ENCODE results near the gene ABHD10.

GRCh38 chr3:112019716-112020115 is 40.9 kb downstream of the ABHD10 start:
- TF ChIP-seq SUPT20H (IDR thresholded peaks at IDR 0.05; ENCODE audit: borderline replicate concordance, control insufficient read depth, low read depth, low read length): no peak
- TF ChIP-seq CTCF (IDR thresholded peaks at IDR 0.05 in 2 of 3, conservative IDR thresholded peaks at IDR 0.05 in 1 of 3; ENCODE audit: control insufficient read depth in 2 of 3, extremely low read depth in 1 of 3, insufficient read depth in 1 of 3, low read depth in 3 of 3, low read length in 3 of 3): no peak
- TF ChIP-seq EZH2 (IDR thresholded peaks at IDR 0.05; ENCODE audit: borderline replicate concordance, control insufficient read depth, low read depth, low read length): no peak
- TF ChIP-seq REST (IDR thresholded peaks at IDR 0.05; ENCODE audit: low read depth, low read length): no peak
- no peak for TF ChIP-seq SPI1 (IDR thresholded peaks at IDR 0.05; ENCODE audit: borderline replicate concordance, insufficient read depth, low read depth, low read length)
- TF ChIP-seq ZNF622 (IDR thresholded peaks at IDR 0.05): no peak
- no peak for TF ChIP-seq FOS (IDR thresholded peaks at IDR 0.05; ENCODE audit: borderline replicate concordance, extremely low read depth, insufficient read length)
- no peak for TF ChIP-seq EP300 (IDR thresholded peaks at IDR 0.05; ENCODE audit: borderline replicate concordance in 1 of 2, control insufficient read depth in 1 of 2, low read depth in 2 of 2, low read length in 2 of 2)
- TF ChIP-seq POLR2A (IDR thresholded peaks at IDR 0.05; ENCODE audit: low read depth, low read length): no peak
- TF ChIP-seq USF1 (IDR thresholded peaks at IDR 0.05; ENCODE audit: borderline replicate concordance, extremely low read length, insufficient read depth, low read depth, low read length): no peak
- TF ChIP-seq KDM1A (IDR thresholded peaks at IDR 0.05; ENCODE audit: borderline replicate concordance): no peak
- TF ChIP-seq HDAC2 (IDR thresholded peaks at IDR 0.05): no peak
- TF ChIP-seq SUZ12 (IDR thresholded peaks at IDR 0.05; ENCODE audit: unreplicated experiment): no peak

Data from GM12878 (cell line).